NCI-H146 (cell line): ENCODE results near the gene GALNT13.
A peak's percentile ranks its signal among the peaks of the same experiment; 100 is the strongest.
"Not testable (repeated sequence)": the region's sequence is repeated elsewhere in the genome, so short reads cannot be mapped to it uniquely, and the experiment has no call there.

Experiments
- DNase-seq: peaks from one replicate; lab custom pipeline; 2025; lab: John Stamatoyannopoulos, UW

GALNT13 gene

GRCh38 chr2:154408786-154409185 lies 537.1 kb downstream of the GALNT13 start:
- DNase-seq = no peak

GRCh38 chr2:154422251-154422650 lies 550.5 kb downstream of the GALNT13 start:
- no peak for DNase-seq

GRCh38 chr2:154425994-154426393 lies 554.3 kb downstream of the GALNT13 start:
- no peak for DNase-seq

DNA sequence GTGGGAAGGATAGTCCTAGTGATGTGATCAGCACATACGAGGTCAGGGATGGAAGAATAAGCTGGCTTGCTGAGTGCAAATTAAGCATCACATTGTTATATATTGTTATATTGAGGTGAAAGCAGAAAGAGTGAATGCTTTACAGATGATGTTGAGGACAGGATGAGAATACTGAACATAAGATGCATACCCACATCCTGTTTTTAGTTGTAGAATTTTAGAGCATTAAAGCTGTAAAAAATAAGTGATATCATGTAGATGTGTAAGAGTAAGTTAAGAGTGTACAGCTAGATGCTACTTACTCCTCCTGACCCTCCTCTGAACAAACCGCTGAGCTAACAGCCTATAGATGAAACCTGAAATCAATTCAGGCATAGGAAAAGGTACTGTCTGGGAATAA lies 555.7 kb downstream of the GALNT13 start:
- no peak for DNase-seq

GRCh38 chr2:154428022-154428421 lies 556.3 kb downstream of the GALNT13 start:
- DNase-seq = no peak

DNA sequence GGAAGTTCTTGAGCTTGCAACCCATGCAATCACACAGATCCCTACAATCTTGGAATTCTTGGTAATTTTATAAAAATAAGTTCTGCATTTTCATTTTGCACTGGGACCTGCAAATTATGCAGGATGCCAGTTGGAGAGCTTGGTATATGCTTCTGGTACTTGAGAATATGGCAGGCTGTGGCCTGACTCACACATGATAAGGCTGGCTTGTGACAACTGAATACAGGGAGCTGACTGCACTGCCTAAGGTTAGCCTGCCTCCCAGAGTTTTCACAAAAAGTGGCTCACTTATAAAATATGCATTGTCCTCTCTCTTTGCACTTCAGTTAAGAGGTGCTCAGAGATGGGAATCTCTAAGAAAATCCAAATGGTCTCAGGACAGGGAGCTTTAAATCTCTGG lies 561.3 kb downstream of the GALNT13 start:
- DNase-seq = no peak

DNA sequence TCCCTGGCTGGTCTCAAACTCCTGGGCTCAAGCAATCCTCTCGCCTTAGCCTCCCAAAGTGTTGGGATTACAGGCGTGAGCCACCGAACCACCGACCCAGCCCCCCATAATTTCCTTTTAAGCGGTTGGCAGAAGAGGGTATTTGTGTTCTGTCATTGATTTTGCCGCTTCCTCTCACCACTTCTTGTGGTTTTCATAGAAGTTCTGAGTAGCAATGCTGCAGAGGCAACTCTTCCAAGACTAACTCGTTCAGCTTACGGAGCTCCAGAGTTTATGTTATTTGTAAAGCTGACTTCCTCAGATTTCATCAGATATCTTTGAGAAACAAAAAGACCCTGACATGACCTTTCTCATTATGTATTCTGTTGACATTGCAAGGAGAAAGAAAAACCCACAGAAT lies 565.4 kb downstream of the GALNT13 start:
- no peak for DNase-seq

GRCh38 chr2:154439156-154439555 lies 567.4 kb downstream of the GALNT13 start:
- DNase-seq = no peak

DNA sequence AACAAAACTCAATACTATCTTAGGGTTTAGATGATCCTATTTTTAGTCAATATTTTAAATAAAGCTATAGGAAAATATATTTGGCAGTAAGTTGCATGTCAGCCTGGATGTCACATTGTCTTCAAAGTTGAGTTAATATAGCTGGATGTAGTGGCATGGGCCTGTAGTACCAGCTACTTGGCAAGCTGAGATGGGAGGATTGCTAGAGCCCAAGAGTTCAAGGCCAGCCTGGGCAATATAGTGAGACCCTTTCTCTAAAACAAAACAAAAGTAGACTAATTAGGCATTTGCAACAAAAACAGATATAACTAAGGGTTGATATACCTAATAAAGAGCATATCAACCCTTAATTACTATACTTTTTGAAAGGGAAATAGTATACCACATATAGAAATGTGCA lies 572.2 kb downstream of the GALNT13 start:
- no peak for DNase-seq

DNA sequence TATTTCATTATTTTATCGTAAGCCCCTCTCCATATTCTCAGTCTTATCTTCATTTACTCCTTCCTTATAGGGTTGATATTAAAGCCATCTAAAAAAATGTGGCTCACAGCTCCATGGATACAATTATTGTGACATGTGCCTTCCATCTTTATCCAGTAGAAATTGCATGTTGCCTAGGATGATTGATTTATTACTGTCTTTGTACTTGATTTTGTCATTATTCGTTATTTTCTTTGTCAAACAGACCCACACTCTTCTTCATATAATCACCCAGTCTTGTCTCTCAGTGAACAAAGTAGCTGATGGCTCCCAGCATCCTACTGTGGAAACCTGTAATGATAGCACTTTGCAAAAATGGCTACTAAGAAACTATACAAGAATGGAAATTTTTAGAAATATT lies 574.6 kb downstream of the GALNT13 start:
- DNase-seq = no peak

DNA sequence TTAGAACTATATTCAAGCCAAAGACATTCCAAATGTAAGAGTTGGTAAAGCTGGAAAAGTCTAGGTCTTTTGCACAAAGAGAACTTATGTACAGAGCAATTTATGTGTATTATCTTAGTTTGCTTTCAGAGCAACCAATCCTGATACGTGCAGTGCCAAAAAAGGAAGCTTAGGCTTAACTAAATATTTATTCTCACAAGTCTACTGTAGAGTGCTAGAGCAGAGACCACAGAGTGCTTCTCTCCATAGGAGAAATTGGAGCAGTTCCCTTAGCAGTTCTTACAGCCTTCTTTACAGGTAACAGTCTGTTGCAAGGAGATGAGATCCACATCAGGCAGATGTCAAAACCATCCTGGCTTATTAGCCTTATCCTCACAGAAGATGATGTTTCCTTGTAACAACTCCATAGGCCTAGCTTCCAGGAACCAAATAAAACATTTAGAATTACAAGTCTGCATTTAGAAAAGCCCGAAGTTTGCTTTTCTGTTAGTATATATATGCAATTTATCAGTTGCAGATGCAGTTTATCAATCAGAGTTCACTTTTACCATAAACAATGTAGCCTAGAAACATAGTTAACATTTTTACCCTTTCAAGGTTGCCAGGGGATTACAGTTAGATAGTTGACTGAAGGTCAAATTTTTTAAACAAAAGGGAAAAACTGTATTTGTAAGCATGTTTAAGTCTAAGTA lies 576.2 kb downstream of the GALNT13 start:
- no peak for DNase-seq

DNA sequence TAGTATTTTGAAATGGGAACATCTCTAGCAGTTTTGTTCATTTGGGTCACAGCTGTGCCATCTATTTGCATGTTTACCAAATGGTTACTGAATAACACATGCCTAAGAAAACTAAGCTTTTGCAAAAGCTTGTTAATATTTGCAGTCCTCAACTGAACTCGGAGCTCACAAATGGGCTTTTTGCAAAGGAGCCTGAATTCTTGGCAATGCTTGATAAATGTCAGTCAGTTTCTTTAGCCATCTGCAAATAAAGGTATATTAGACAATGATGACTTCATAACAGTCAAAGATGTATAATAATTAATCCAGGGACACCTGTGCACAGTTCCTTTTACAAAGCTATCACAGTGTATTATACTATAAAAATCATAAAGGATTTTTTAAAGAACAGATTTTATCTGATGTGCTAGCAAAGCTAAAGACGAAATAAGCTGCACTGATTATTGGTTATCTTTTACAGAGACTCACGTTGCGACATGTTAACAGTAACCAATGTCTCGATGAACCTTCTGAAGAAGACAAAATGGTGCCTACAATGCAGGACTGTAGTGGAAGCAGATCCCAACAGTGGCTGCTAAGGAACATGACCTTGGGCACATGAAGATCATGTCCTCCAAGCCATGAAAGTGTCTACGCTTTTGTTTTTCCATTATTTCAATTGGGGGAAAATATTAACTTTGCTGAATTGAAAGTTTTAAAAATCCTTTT lies 578.4 kb downstream of the GALNT13 start:
- DNase-seq = no peak

- no peak for DNase-seq
Observed at GRCh38 chr2:154452471-154452870, 580.7 kb downstream of the GALNT13 start.

DNA sequence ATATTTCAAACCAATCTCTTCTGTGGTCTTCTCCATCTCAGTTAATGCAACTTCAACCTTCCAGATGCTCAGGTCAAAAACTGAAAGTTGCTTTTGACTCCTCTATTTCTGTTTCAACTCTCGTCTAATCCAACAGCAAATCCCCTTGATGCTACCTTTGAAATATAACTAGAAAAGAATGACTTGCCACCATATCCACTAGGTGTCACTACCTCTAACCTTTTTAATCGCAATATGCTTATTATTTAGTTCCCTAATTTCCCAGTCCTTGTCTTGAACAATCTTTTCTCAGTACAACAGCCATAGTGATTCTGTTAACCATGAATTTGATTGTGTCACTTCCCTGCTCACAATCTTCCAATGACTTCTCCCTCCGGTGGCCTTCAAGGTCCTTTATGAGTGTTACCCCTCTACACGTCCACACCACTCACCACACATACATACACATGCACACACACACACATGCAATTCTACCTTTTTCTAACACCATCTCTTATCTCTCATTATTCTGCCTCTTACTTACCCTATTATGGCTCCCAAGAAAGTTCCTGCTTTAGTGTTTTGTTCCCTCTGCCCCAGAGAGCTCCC lies 581.3 kb downstream of the GALNT13 start:
- peak; percentile 13 for DNase-seq

DNA sequence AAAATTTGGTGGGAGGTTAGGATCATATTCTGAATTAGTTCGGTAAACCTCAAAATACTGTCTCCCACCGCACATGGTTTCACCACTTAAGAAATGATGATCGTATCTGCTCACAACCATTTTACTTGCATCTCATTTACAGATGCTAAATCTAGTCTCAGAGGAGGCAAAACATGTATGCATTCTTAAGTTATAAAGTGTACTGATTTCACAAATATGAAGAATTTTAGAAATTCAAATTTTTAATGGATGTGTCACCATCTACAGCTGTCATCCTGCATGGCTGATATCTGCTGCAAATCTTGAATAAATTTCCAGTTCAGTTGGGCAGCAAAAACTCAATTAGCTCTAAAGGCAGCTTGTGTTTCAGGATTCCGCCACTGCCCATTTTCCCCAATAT lies 583.4 kb downstream of the GALNT13 start:
- DNase-seq = no peak

- no peak for DNase-seq
Observed at GRCh38 chr2:154455866-154456265, 584.1 kb downstream of the GALNT13 start.

DNA sequence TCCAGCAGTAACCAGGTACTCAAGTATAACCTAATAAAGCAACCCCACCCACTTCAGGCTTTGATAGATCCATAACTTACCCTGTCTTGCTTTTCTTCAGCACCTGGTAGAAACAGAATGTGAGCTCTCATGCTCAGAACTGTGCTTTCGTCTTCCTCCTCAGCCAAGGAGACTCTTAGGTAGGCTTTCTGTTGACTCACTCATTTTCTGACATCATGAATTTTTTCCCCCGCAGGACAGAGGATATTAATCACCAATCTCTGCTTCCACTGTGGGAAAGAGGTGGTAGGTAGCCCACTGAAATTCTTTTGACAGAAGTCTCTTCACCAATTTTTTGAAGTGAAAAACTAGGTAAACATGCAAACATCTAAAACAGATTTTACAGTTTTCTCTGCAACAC lies 585.6 kb downstream of the GALNT13 start:
- DNase-seq = no peak

DNA sequence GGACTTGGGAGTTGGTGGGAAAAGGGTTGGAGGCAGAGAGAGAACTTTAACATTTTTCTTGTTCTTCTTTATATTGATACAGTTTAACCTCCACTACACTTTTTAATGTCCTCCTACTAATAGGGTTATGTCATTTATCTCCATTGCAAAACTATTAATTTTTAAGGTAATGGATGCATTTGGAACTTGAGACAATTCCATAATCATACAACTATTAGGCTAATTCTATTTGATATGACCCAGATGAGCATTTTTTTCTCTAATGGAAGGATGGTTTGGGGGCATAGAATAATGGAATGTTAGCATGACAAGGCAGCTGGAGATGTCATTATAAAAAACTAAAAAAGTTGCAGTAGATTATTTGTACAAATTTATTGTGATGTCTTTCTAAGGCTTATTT lies 587.6 kb downstream of the GALNT13 start:
- no peak for DNase-seq

- DNase-seq = no peak
Observed at GRCh38 chr2:154462634-154463033, 590.9 kb downstream of the GALNT13 start.

DNA sequence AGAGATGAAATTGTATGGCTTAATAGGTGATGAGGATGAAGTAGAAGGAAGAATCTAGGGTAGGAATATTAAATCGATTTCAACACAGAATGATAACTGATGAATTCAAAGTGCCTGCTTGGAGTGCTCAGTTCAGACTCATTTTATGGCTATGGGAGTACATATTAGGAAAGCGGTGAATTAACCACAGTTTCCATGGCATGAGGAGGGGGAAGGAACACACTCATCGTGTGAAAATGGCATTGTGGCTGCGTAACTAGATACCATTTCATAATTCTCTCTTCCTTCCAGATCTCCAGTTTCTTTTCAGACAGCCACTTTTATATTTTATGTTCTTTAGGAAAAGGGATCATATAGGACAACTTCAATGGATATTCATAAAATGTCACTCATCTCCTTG lies 594.5 kb downstream of the GALNT13 start:
- DNase-seq = no peak

- DNase-seq = no peak
Observed at GRCh38 chr2:154470376-154470775, 598.7 kb downstream of the GALNT13 start.

DNA sequence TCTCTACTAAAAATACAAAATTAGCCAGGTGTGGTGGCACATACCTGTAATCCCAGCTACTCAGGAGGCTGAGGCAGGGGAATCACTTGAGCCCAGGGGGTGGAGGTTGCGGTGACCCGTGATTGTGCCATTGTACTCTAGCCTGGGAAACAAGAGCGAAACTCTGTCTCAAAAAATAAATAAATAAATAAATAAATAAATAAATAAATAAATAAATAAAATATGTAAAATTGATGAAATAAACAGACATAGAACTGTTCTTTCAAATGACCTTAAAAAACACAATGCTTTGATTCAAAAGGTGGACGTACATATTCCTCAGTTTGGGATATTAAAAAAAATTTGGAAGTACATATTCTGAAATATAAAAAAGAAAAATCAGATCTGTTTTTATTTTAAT lies 599.8 kb downstream of the GALNT13 start:
- DNase-seq = not testable (repeated sequence)

GRCh38 chr2:154477319-154477718 lies 605.6 kb downstream of the GALNT13 start:
- no peak for DNase-seq
